GM23338 (cell line): ENCODE measurements around the gene KLK1.

Experiments used
- CREB1 ChIP-seq: fragments of 250-450 bp; sonication (Bioruptor Pico); IDR thresholded peaks from 2 replicates; pipeline ENCODE4 v1.5.0; 2020; ENCODE audit warnings: low read depth, mild to moderate bottlenecking, moderate library complexity
- CTCF ChIP-seq, 2 experiments: fragments of 200-600 bp in 1 of 2; sonication (generic) in 1 of 2; conservative IDR thresholded peaks; 2 replicates each; pipeline versions ENCODE4 v1.5.1 to v1.6.1; 2016 to 2017; ENCODE audit warnings: antibody characterized with exemption in 2 of 2, low read depth in 2 of 2, mild to moderate bottlenecking in 2 of 2, moderate library complexity in 1 of 2
- POLR2AphosphoS5 ChIP-seq: IDR thresholded peaks from 2 replicates; pipeline ENCODE4 v1.6.1; 2016; ENCODE audit warnings: antibody characterized with exemption, low read depth
- REST ChIP-seq: IDR thresholded peaks from one replicate; pipeline ENCODE4 v1.6.1; 2018; ENCODE audit warnings: antibody characterized with exemption; ENCODE audit not compliant: unreplicated experiment
- ZNF114 ChIP-seq: fragments of 250-450 bp; sonication (Bioruptor Pico); IDR thresholded peaks from 2 replicates; pipeline ENCODE4 v1.5.0; 2020; ENCODE audit warnings: mild to moderate bottlenecking, moderate library complexity

GRCh38 chr19:50833802-50834167 lies 10.2 kb upstream of the KLK1 start:
- TF ChIP-seq CTCF (conservative IDR thresholded peaks at IDR 0.05; ENCODE audit: low read depth in 2 of 2) (no peak), REST (no peak), POLR2AphosphoS5 (no peak), ZNF114 (no peak), CREB1 (no peak)
